LNCaP clone FGC (cell line): ENCODE results near the gene TBL1X.

Experiments
- DNase-seq: peaks from one replicate; pipeline ENCODE4 v3.0.0-alpha.2; 2011; ENCODE audit warnings: low read depth
- H3K4me3 ChIP-seq: 2 replicates; pipeline ENCODE4 v1.5.1; 2011; ENCODE audit warnings: mild to moderate bottlenecking, low read depth, low read length, control low read depth
- TF ChIP-seq, protein P1 (sequence below): IDR thresholded peaks from 2 replicates; pipeline ENCODE4 v1.5.1; 2012; ENCODE audit warnings: mild to moderate bottlenecking; ENCODE audit not compliant: control insufficient read depth, insufficient read depth; ENCODE audit errors: extremely low read depth

Gene TBL1X

DNA sequence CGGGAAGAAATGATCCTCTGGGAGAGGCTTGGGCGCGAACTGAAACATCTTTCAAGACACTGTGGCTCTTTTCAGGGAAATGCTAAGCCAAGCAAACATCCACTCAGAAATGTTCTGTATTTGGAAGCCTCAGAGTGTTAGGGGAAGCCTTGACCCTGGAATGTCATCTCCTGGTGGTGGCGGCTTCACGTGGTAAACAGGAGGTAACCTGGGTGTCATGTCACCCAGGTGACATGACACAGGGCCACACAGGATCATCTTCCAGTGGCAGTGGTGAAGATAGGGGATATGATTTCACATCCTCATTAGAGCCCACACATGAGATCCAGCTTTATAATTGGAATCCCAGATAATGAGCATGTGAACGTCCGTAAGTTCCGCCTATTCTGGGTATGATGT is 140.0 kb downstream of the TBL1X start:
- H3K4me3 ChIP-seq, result no peak overlapping the region
- no peak for DNase-seq
- TF ChIP-seq, protein P1, sequence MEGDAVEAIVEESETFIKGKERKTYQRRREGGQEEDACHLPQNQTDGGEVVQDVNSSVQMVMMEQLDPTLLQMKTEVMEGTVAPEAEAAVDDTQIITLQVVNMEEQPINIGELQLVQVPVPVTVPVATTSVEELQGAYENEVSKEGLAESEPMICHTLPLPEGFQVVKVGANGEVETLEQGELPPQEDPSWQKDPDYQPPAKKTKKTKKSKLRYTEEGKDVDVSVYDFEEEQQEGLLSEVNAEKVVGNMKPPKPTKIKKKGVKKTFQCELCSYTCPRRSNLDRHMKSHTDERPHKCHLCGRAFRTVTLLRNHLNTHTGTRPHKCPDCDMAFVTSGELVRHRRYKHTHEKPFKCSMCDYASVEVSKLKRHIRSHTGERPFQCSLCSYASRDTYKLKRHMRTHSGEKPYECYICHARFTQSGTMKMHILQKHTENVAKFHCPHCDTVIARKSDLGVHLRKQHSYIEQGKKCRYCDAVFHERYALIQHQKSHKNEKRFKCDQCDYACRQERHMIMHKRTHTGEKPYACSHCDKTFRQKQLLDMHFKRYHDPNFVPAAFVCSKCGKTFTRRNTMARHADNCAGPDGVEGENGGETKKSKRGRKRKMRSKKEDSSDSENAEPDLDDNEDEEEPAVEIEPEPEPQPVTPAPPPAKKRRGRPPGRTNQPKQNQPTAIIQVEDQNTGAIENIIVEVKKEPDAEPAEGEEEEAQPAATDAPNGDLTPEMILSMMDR, result no peak

DNA sequence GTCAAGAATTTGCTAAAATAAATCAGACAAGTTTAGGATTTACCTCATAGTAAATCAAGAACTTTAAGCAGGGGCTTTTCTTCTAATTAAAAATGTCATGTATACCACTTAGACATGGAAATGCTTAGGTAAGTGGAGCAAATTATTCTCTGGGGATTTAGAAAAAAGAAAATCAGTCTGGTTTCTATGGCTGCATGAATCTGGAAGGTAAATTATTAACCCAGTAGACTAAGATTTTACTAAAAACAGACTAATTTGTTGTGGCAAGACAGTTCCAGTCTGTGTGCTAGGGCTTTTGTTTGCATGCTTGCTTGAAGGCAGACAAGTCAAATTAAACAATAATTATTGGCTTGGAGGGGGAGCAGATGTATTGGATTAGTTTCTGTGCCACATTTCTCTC is 140.6 kb downstream of the TBL1X start:
- no peak overlapping the region for H3K4me3 ChIP-seq
- TF ChIP-seq, protein P1, result no peak
- DNase-seq, result no peak

DNA sequence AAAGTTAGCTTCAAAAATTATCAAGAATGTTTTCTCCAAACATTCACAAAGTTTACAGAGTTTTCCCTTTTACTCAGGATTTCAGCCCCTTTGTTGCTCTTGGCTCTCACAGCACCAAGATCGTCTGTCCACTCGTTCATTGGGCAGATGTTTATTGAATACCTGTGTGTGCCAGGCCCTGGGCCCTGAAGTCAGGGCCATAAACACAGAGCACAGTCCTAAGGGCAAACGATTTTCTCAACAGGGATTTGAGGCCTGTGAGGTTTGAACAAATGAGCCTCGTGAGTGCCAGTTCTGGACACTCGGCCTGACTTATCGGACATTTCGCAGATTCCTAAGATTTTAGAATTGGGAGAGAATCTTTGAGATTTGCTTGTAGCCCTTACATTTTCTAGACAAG is 142.1 kb downstream of the TBL1X start:
- no peak for DNase-seq
- H3K4me3 ChIP-seq, result no peak overlapping the region
- TF ChIP-seq, protein P1, result no peak

DNA sequence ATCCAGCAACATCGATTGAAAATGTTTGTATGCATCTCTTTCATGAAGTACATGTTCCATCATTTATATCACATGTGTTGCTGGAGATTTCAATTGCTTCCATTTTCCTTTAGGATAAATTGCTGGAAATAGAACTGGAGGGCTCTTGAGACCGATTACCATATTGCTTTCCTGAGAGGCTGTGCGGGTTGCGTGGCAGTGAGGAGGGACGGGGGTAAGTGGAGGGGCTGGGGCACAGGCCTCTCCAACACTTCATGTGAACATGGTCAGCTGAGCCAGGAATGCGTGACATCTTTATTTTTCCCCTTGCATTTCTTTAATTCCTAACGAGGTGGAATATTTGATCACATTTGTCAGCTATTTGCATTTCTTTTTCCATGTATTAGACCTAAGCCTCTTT is 144.6 kb downstream of the TBL1X start:
- TF ChIP-seq, protein P1, result no peak
- H3K4me3 ChIP-seq, result no peak overlapping the region
- DNase-seq, result no peak

DNA sequence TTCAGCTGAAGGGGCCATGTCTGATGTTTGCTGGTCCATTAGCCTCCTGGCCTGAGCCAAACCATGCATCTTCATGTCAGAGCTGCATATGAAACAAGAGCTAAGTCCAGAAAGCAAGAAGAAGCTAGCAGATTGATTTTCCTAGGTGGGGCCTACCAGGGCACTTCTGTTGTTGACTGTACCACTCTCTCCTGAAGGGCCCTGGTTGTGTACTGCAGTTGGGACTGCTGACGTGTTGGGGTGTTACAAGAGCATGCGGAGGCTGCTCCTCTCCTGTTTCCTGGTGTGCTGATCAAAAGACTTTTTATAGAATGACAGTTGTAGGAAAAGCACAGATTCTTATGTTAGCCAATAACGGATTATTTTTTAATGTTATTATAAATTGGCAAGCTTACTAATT is 145.1 kb downstream of the TBL1X start:
- TF ChIP-seq, protein P1, result no peak
- H3K4me3 ChIP-seq, result no peak overlapping the region
- DNase-seq, result no peak

DNA sequence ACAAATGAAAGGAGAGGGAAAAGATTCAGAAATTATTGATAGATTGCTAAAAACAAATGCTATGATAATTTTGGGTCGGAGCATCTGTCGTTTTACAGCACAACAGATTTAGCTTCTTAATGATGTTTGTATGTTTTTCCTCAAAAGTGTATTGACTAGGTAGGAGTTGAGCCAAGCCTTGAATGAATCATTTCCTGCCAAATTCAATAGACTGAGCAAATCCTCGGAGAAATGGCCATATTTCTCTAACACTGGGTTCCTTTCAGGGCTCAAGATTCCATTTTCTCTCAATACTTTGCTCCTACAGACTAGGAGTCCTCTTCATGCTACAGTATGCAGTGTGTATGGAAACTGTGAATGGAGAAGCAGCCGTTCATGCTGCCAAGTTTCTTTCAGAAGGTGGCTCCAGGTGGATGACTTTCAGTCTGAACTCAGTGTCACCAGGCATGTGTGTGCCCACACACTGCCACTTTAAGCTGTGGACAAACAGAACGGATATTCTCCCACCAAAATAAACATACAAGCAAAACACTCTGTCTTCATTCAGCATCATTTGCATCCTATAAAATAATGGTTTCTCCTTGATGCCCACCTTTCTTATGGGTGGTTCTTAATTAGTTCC is 146.0 kb downstream of the TBL1X start:
- H3K4me3 ChIP-seq, result no peak overlapping the region
- TF ChIP-seq, protein P1, result no peak
- DNase-seq, result no peak
